H9 (cell line): ENCODE results near the gene MFN2. TPM values are rescaled to one million over a fixed set of nuclear protein-coding genes. Genes with fewer than 3 reads are reported as not detected.

Experiments used
- DNase-seq: peaks from one replicate; pipeline ENCODE4 v3.0.0-alpha.2; 2017
- H2AFZ ChIP-seq: one replicate; pipeline ENCODE4 v1.6.1; 2013; ENCODE audit warnings: mild to moderate bottlenecking, low read length, control low read depth, moderate library complexity
- H2AK5ac ChIP-seq: 2 replicates; pipeline ENCODE4 v1.6.1; 2013; ENCODE audit warnings: low read length, control low read depth, mixed read lengths; ENCODE audit not compliant: insufficient read length
- H2BK120ac ChIP-seq: one replicate; pipeline ENCODE4 v1.6.1; 2013; ENCODE audit warnings: low read depth, mild to moderate bottlenecking, low read length, control low read depth, inconsistent platforms; ENCODE audit not compliant: poor library complexity, severe bottlenecking
- H2BK12ac ChIP-seq: 2 replicates; pipeline ENCODE4 v1.6.1; 2013; ENCODE audit warnings: low read length, control low read depth, mixed read lengths, low read depth; ENCODE audit not compliant: insufficient read length
- H2BK15ac ChIP-seq: 2 replicates; pipeline ENCODE4 v1.6.1; 2013; ENCODE audit warnings: low read depth, low read length, control low read depth
- H2BK20ac ChIP-seq: one replicate; pipeline ENCODE4 v1.6.1; 2013; ENCODE audit warnings: low read depth, mild to moderate bottlenecking, low read length, control low read depth, inconsistent platforms; ENCODE audit not compliant: poor library complexity, severe bottlenecking
- H2BK5ac ChIP-seq: 2 replicates; pipeline ENCODE4 v1.6.1; 2013; ENCODE audit warnings: low read length, control low read depth, mixed read lengths; ENCODE audit not compliant: insufficient read length
- H3K14ac ChIP-seq: 2 replicates; pipeline ENCODE4 v1.6.1; 2013; ENCODE audit warnings: low read length, control low read depth; ENCODE audit not compliant: insufficient read depth
- H3K18ac ChIP-seq: 2 replicates; pipeline ENCODE4 v1.6.1; 2013; ENCODE audit warnings: low read depth, mild to moderate bottlenecking, mixed read lengths, low read length, control low read depth; ENCODE audit not compliant: insufficient read length
- H3K23ac ChIP-seq: 2 replicates; pipeline ENCODE4 v1.6.1; 2013; ENCODE audit warnings: low read length, control low read depth, mixed read lengths, low read depth; ENCODE audit not compliant: insufficient read length
- H3K23me2 ChIP-seq: 2 replicates; pipeline ENCODE4 v1.6.1; 2013; ENCODE audit warnings: low read depth, mild to moderate bottlenecking, mixed read lengths, low read length, control low read depth; ENCODE audit not compliant: insufficient read length, poor library complexity, severe bottlenecking
- H3K27ac ChIP-seq: 2 replicates; pipeline ENCODE4 v1.5.1; 2013; ENCODE audit warnings: low read length, control low read depth, mixed read lengths, low read depth; ENCODE audit not compliant: insufficient read length
- H3K27me3 ChIP-seq: 2 replicates; pipeline ENCODE4 v1.6.1; 2013; ENCODE audit warnings: low read length, control low read depth, inconsistent platforms; ENCODE audit not compliant: insufficient read depth
- H3K4ac ChIP-seq: 2 replicates; pipeline ENCODE4 v1.6.1; 2013; ENCODE audit warnings: low read depth, mild to moderate bottlenecking, control low read depth, inconsistent platforms, low read length, moderate library complexity
- H3K4me1 ChIP-seq: 2 replicates; pipeline ENCODE4 v1.6.1; 2013; ENCODE audit warnings: low read length, control low read depth, inconsistent platforms; ENCODE audit not compliant: insufficient read depth
- H3K4me2 ChIP-seq: 2 replicates; pipeline ENCODE4 v1.6.1; 2013; ENCODE audit warnings: low read length, control low read depth, mixed read lengths; ENCODE audit not compliant: insufficient read length, insufficient read depth
- H3K56ac ChIP-seq: 2 replicates; pipeline ENCODE4 v1.6.1; 2013; ENCODE audit warnings: low read depth, mild to moderate bottlenecking, mixed read lengths, low read length, control low read depth; ENCODE audit not compliant: insufficient read length
- H3K79me1 ChIP-seq: 2 replicates; pipeline ENCODE4 v1.6.1; 2013; ENCODE audit warnings: low read depth, mild to moderate bottlenecking, moderate library complexity, low read length, control low read depth, inconsistent platforms; ENCODE audit not compliant: insufficient read depth, poor library complexity, severe bottlenecking
- H3K79me2 ChIP-seq: 2 replicates; pipeline ENCODE4 v1.6.1; 2013; ENCODE audit warnings: low read length, control low read depth, inconsistent platforms; ENCODE audit not compliant: insufficient read depth
- H3K9ac ChIP-seq: 2 replicates; pipeline ENCODE4 v1.6.1; 2013; ENCODE audit warnings: low read length, control low read depth, mixed read lengths; ENCODE audit not compliant: insufficient read length; ENCODE audit errors: extremely low read depth
- H3K9me3 ChIP-seq: one replicate; pipeline ENCODE4 v1.6.1; 2013; ENCODE audit warnings: low read depth, low read length, inconsistent platforms; ENCODE audit not compliant: control insufficient read depth
- H3T11ph ChIP-seq: one replicate; pipeline ENCODE4 v1.6.1; 2013; ENCODE audit warnings: mild to moderate bottlenecking, low read length, control low read depth, inconsistent platforms
- H4K20me1 ChIP-seq: one replicate; pipeline ENCODE4 v1.6.1; 2013; ENCODE audit not compliant: control insufficient read depth, insufficient read length, insufficient read depth
- H4K5ac ChIP-seq: 2 replicates; pipeline ENCODE4 v1.6.1; 2013; ENCODE audit warnings: low read depth, mild to moderate bottlenecking, mixed read lengths, low read length, control low read depth; ENCODE audit not compliant: insufficient read length
- H4K8ac ChIP-seq: replicated peaks from 2 replicates; pipeline ENCODE4 v1.6.1; 2013; ENCODE audit warnings: low read length, control low read depth, mixed read lengths, low read depth; ENCODE audit not compliant: insufficient read length
- H4K91ac ChIP-seq: 2 replicates; pipeline ENCODE4 v1.6.1; 2013; ENCODE audit warnings: low read depth, mild to moderate bottlenecking, moderate library complexity, mixed read lengths, low read length, control low read depth; ENCODE audit not compliant: insufficient read length
- H3K27ac Mint-ChIP-seq, 3 experiments: 2 replicates in 2 of 3; 3 replicates in 1 of 3; pipeline ENCODE4 v1.8.0; 2020 to 2021; ENCODE audit warnings: mixed read lengths in 3 of 3, mild to moderate bottlenecking in 1 of 3, moderate library complexity in 1 of 3
- H3K27me3 Mint-ChIP-seq: 2 replicates; pipeline ENCODE4 v1.8.0; 2021; ENCODE audit warnings: low read depth, mild to moderate bottlenecking, moderate library complexity, mixed read lengths
- H3K36me3 Mint-ChIP-seq, 3 experiments: 2 replicates in 2 of 3; 3 replicates in 1 of 3; pipeline ENCODE4 v1.8.0; 2020 to 2021; ENCODE audit warnings: low read depth in 3 of 3, mixed read lengths in 3 of 3; ENCODE audit not compliant: insufficient read depth in 1 of 3
- H3K4me1 Mint-ChIP-seq, 2 experiments: 2 replicates each; pipeline ENCODE4 v1.8.0; 2020; ENCODE audit warnings: mixed read lengths in 2 of 2
- H3K4me3 Mint-ChIP-seq, 2 experiments: 2 replicates in 1 of 2; 3 replicates in 1 of 2; pipeline ENCODE4 v1.8.0; 2020 to 2021; ENCODE audit warnings: mild to moderate bottlenecking in 2 of 2, mixed read lengths in 2 of 2, moderate library complexity in 1 of 2
- H3K9me3 Mint-ChIP-seq, 2 experiments: 2 replicates in 1 of 2; 3 replicates in 1 of 2; pipeline ENCODE4 v1.8.0; 2020; ENCODE audit warnings: mild to moderate bottlenecking in 2 of 2, mixed read lengths in 2 of 2, moderate library complexity in 1 of 2
- WGBS: extraction: QIAGEN DNeasy Blood & Tissue Kit; methylation state at CpG from one replicate; pipeline ENCODE4 v1.1.7; 2013; ENCODE audit warnings: missing lambda C conversion rate, low lambda C conversion rate, mixed read lengths; ENCODE audit not compliant: insufficient read length; ENCODE audit errors: extremely low coverage; 5-methylcytosine and 5-hydroxymethylcytosine counted together
- total RNA-seq: library from RNA; stranded (reverse); gene quantifications from 2 replicates; pipeline ENCODE4 v1.2.1, GENCODE V29; 2021
- TF ChIP-seq, protein P1 (sequence below): fragments of 200-600 bp; sonication (generic); conservative IDR thresholded peaks from 3 replicates; pipeline ENCODE4 v1.8.0; 2021; ENCODE audit warnings: antibody characterized with exemption, mild to moderate bottlenecking

MFN2 gene
- total RNA-seq, 1 experiment from 2014 or later, result 61.4 TPM

DNA sequence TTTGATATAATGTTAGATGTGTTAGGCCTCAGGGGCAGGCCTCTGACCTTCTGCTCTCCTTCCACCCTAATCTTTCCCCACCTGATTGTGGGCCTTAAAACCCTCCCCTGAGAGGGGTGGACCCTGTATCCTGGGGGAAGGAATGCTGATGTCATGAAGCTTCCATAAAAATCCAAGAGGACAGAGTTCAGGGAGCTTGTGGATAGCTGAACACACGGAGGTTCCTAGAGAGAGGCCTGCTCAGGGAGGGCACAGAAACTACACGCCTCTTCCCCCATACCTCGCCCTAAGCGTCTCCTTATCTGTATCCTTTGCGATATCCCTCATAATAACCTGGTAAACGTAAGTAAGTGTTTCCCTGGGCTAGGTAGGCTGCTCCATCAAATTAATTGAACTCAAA is 4.3 kb downstream of the MFN2 start:
- Histone ChIP-seq H2BK12ac (no peak overlapping the region), H3K4me2 (no peak overlapping the region), H4K5ac (no peak overlapping the region), H3K4ac (no peak overlapping the region), H2BK20ac (no peak overlapping the region), H3K27me3 (no peaks in the 10 kb centered on the region), H4K20me1 (no peaks in the 10 kb centered on the region), H4K8ac (no peak overlapping the region), H3K9ac (no peak overlapping the region), H2AK5ac (no peak overlapping the region), H3K14ac (no peak overlapping the region), H4K91ac (no peak overlapping the region), H3K56ac (no peak overlapping the region), H2AFZ (no peak overlapping the region), H3K9me3 (no peaks in the 10 kb centered on the region), H3K27ac (no peak overlapping the region), H2BK5ac (no peak overlapping the region), H2BK15ac (no peak overlapping the region), H3K79me2 (peaks cover 4% of the 10 kb centered on the region; the same call in 1 of the 2 replicates), H3K23ac (no peak overlapping the region), H3K23me2 (peaks cover 7% of the 10 kb centered on the region), H3K4me1 (no peaks in the 10 kb centered on the region; the same call in 1 of the 2 replicates), H3K79me1 (peaks cover 6% of the 10 kb centered on the region), H3K18ac (no peak overlapping the region), H2BK120ac (no peak overlapping the region), H3T11ph (no peak overlapping the region)
- DNase-seq, result no peak
- no peaks in the 10 kb centered on the region for H3K9me3 Mint-ChIP-seq
- peaks cover 10 to 17% of the 10 kb centered on the region in 2 experiments for H3K4me1 Mint-ChIP-seq
- peak overlapping the region in 1 of 3 experiments; percentile 28; a peak in 1 of 7 replicates for H3K27ac Mint-ChIP-seq
- H3K27me3 Mint-ChIP-seq, result no peaks in the 10 kb centered on the region; the same call in 1 of the 2 replicates
- no peak overlapping the region; a peak in 1 of 5 replicates for H3K4me3 Mint-ChIP-seq
- no CpG with 5 or more reads among the region's 6 CpGs for WGBS
- peaks cover 28 to 66% (median 53%) of the 10 kb centered on the region in 3 experiments; a peak in 6 of 7 replicates for H3K36me3 Mint-ChIP-seq
- TF ChIP-seq, protein P1, sequence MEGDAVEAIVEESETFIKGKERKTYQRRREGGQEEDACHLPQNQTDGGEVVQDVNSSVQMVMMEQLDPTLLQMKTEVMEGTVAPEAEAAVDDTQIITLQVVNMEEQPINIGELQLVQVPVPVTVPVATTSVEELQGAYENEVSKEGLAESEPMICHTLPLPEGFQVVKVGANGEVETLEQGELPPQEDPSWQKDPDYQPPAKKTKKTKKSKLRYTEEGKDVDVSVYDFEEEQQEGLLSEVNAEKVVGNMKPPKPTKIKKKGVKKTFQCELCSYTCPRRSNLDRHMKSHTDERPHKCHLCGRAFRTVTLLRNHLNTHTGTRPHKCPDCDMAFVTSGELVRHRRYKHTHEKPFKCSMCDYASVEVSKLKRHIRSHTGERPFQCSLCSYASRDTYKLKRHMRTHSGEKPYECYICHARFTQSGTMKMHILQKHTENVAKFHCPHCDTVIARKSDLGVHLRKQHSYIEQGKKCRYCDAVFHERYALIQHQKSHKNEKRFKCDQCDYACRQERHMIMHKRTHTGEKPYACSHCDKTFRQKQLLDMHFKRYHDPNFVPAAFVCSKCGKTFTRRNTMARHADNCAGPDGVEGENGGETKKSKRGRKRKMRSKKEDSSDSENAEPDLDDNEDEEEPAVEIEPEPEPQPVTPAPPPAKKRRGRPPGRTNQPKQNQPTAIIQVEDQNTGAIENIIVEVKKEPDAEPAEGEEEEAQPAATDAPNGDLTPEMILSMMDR, result no peak
